Activated naive CD8-positive, alpha-beta T cell treated with anti-CD3 and anti-CD28 coated beads, Interleukin-2, amount 50 U/mL, for 16 hours (primary cell): ENCODE measurements around the gene LASP1.

ENCODE experiments used
- DNase-seq: peaks from one replicate; pipeline ENCODE4 v3.0.0-alpha.2; 2020; ENCODE audit warnings: low read depth, low spot score

The LASP1 gene

GRCh38 chr17:38886643-38887010 lies 16.8 kb downstream of the LASP1 start:
- DNase-seq: no peak

- no peak for DNase-seq
Observed at GRCh38 chr17:38888842-38889241, 19.0 kb downstream of the LASP1 start.

GRCh38 chr17:38889745-38890409 lies 20.0 kb downstream of the LASP1 start:
- DNase-seq: no peak

- DNase-seq: no peak
Observed at GRCh38 chr17:38890410-38890746, 20.5 kb downstream of the LASP1 start.

GRCh38 chr17:38891441-38891840 lies 21.6 kb downstream of the LASP1 start:
- DNase-seq: no peak

GRCh38 chr17:38892083-38892482 lies 22.2 kb downstream of the LASP1 start:
- DNase-seq: no peak

GRCh38 chr17:38892620-38893019 lies 22.8 kb downstream of the LASP1 start:
- no peak for DNase-seq

GRCh38 chr17:38893113-38893512 lies 23.3 kb downstream of the LASP1 start:
- no peak for DNase-seq

- no peak for DNase-seq
Observed at GRCh38 chr17:38893607-38894006, 23.7 kb downstream of the LASP1 start.

- DNase-seq: no peak
Observed at GRCh38 chr17:38894276-38894675, 24.4 kb downstream of the LASP1 start.

GRCh38 chr17:38896346-38896954 lies 26.6 kb downstream of the LASP1 start:
- no peak for DNase-seq

- no peak for DNase-seq
Observed at GRCh38 chr17:38897176-38897575, 27.3 kb downstream of the LASP1 start.

GRCh38 chr17:38897671-38898290 lies 27.9 kb downstream of the LASP1 start:
- no peak for DNase-seq

- no peak for DNase-seq
Observed at GRCh38 chr17:38898291-38898679, 28.4 kb downstream of the LASP1 start.

GRCh38 chr17:38898812-38899348 lies 29.0 kb downstream of the LASP1 start:
- DNase-seq: peak; percentile 75

- no peak for DNase-seq
Observed at GRCh38 chr17:38899421-38899820, 29.6 kb downstream of the LASP1 start.

GRCh38 chr17:38900978-38901656 lies 31.3 kb downstream of the LASP1 start:
- no peak for DNase-seq

- DNase-seq: no peak
Observed at GRCh38 chr17:38903404-38903803, 33.5 kb downstream of the LASP1 start.

- no peak for DNase-seq
Observed at GRCh38 chr17:38904892-38905291, 35.0 kb downstream of the LASP1 start.

- DNase-seq: no peak
Observed at GRCh38 chr17:38905375-38905774, 35.5 kb downstream of the LASP1 start.

- no peak for DNase-seq
Observed at GRCh38 chr17:38906460-38907228, 36.8 kb downstream of the LASP1 start.
